NCI-H2227 (cell line): ENCODE results near the gene PPP1R12A.
"Not testable (repeated sequence)": the region's sequence is repeated elsewhere in the genome, so short reads cannot be mapped to it uniquely, and the experiment has no call there.

Experiments used
- DNase-seq: peaks from one replicate; lab custom pipeline; 2025; ENCODE audit not compliant: unreplicated experiment; lab: John Stamatoyannopoulos, UW

Gene PPP1R12A

GRCh38 chr12:79935021-79935623 lies at the start of gene PPP1R12A:
Gene PPP1R12A (minus strand): TSS chr12:79935097. CDS start chr12:79934931, 166 bp downstream.
- DNase-seq = peak; percentile 99

DNA sequence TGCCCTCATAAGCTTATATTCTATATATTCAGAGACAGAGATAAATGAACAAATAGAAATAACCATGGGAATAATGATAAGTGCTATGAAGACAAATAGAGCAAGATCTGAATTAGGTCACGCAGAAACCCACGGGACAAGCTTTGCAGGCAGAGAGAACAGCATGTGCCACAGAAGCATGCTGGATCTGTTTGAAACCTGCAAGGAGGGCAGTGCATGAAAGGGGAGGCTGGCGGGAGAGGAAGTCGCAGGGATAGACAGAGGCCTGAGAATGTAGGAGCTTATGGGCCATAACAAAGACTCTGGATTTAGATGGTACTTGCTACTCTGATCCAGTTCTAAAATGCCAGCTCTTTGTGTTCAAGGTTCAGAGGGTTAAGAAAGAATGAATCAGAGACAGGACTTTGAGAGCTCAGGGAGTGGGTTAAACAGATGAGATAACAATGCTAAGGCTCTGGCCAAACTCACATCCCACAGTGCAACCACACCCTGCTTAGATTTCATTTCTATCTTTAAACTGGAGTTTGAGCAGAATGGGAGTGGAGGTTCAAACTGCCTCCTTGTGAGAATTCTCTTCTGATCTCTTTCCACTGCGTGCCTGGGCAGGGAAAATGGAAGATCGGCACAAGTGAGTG lies 49.2 kb upstream of the PPP1R12A start:
- no peak for DNase-seq

DNA sequence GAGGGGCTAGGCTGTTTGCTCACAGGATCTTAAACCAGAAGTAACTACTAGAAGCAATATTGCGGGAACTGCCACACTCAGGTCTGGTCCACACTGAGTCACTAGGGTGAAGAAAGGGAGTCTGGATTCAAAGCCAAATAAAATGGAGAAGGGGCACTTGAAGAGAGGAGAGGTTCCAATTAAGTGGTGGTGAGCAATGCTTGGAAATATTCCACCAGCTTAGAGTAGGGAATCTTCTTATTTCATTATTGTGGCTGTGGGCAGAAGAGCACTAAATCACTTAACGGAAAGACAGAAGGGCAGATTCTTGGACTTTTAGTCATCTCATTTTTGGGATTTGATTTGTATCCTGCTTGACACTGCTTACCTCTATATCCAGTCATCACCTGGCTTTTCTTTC lies 48.6 kb upstream of the PPP1R12A start:
- DNase-seq = no peak

DNA sequence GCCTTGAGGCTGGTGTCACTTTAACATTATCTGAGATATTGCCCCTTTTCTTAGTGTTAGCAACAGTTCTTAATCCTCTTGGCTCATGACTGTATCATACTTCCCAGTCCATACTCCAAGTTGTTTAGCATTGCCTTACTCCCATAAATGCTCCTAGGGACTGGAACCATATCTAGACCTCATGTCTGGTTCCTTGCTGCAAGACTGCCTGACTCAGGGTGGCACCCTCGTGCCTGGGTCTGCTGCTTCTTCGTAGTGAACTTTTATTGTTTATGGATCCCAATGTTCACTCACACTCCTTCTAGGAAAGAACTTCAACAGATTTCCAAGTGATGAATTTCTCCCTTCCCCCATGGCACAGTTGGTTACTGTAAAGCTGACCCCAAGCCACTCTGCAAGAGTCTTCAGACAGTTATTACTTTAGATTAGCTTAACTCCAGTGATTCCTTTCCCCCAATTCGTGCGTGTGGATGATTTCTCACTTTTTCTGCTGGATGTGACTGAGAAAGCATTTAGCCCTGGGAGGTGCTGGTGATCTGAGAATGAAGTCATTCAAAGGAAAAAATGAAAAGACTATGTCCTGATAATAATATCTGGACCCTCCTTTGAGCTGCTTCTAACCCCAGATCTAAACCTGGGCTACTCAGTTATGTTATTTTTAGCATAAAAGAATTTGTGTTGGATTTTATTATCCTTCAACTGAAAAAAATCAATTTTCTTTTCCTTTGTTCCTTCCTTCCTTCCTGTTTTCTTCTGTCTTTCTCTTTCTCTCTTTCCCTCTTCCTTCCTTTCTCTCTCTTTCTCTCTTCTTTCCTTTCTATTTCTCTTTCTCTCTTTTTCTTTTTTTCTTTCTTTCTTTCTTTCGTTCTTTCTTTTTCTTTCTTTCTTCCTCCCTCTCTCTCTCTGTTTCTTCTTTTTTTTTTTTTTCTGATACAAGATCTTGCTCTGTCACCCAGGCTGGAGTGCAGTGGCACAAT lies 47.5 kb upstream of the PPP1R12A start:
- DNase-seq = no peak

DNA sequence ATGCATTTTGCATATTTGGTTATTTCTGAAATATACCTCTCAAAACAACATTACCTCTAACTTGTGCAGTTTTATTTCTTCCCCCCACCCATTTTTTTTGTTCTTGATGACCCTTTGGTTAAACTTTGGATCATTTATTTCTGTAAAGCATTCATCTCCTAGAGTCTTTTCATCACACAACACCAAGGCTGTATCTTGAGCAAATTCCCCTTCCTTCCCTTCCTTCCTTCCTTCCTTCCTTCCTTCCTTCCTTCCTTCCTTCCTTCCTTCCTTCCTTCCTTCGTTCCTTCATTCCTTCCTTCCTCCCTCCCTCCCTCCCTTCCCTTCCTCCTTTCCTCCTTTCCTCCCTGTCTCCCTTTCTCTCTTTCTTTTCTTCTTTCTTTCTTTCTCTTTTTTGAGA lies 43.8 kb upstream of the PPP1R12A start:
- no peak for DNase-seq

- not testable (repeated sequence) for DNase-seq
These were observed 43.1 kb upstream of the PPP1R12A start for GRCh38 chr12:79977856-79978460.

DNA sequence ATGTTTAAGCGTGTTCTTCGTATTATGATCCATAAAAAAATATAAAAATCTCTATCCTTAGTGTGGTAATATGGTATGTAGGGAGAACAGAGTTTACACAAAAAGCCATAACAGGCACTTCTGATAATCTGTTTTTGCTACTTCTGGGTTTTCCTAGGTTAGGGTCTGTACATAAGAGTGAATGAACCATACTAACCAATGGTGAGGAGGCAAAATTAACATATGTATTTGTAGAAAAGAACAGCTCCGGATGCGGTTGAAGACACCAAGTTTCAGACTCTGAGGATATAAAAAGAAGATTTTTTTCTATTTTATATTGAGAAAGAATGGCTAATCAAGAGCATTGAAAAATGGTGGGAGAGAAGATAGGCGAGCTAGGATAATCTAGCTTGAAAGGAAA lies 40.2 kb upstream of the PPP1R12A start:
- no peak for DNase-seq

DNA sequence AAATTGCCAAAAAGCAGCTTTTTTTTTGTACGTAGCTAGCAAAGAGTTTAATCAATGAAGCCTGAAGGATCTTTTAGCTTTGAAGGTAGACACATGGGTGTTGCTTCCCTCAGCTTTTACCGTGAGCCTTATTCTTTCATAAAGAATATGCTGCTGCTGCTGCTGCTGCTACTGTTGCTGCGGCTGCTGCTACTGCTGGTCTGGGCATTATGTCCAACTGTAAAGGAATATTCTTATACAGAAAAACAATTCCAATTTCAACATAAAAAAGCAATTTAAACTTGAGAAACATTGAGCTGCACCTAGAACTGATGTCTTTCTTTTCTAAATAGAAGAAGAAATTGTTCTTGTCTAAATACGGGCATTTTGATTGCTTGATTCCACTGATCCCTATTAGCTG lies 38.9 kb upstream of the PPP1R12A start:
- DNase-seq = peak; percentile 32

DNA sequence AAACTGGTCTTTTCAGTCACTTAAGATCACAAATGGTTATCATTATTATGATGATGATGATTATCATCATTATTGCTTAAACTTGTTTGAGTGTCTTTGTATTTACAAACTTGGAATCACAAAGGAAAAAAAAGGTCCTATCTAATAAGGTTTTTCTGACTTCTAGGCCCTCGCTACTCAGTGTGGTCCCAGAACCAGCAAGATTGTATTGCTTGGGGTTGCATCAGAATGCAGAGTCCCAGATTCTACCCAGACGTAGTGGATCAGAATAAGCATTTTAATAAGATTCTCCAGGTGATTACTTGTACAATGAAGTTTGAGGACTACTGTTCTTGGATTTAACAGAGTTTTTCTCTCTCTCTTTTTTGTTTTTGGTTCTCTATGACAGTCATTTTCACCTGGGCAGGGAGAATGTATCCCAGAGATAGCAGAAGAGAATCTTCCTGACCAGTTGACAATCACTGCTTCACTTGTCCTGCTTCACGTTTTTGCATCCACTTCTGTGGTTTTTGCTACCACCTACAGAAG lies 29.3 kb upstream of the PPP1R12A start:
- DNase-seq = no peak

GRCh38 chr12:79961411-79961810 lies 26.5 kb upstream of the PPP1R12A start:
- no peak for DNase-seq

GRCh38 chr12:79959484-79959883 lies 24.6 kb upstream of the PPP1R12A start:
- no peak for DNase-seq

DNA sequence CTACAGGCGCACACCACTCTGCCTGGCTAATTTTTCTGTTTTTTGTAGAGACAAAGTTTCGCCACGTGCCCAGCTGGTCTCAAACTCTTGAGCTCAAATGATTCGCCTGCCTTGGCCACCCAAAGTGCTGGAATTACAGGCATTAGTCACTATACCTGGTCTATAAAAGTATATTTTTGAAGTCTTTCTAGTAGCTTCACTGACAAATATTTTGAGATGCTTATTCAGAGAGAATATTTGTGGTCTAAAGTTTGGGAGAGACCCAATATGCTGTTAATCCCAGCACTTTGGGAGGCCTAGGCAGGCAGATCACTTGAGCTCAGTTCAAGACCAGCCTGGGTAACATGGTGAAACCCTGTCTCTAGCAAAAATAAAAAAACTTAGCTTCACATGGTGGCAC lies 22.0 kb upstream of the PPP1R12A start:
- DNase-seq = no peak

DNA sequence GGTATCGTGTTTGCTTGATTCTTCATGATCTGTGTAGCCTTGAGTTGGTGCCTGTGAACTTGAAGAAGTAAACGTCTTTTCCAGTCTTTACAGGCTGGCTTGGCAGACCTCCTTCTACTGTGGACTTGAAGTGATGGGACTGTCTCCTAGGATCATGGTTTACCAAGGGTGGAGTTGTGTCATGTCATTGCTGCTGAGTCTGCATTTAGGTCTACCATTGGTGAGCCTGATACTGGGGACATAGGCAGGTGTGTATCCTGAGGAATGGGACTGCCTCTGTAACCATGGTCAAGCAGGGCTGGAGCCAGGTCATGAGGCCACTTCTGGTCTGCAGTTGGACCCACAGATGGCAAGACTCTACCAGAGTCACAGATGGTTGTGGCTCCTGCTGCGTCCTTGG lies 20.7 kb upstream of the PPP1R12A start:
- DNase-seq = no peak

GRCh38 chr12:79954037-79954610 lies 19.2 kb upstream of the PPP1R12A start:
- DNase-seq = no peak

GRCh38 chr12:79949098-79949497 lies 14.2 kb upstream of the PPP1R12A start:
- no peak for DNase-seq

GRCh38 chr12:79945433-79945832 lies 10.5 kb upstream of the PPP1R12A start:
- DNase-seq = no peak

- no peak for DNase-seq
These were observed 9.7 kb upstream of the PPP1R12A start for GRCh38 chr12:79944565-79944964.

DNA sequence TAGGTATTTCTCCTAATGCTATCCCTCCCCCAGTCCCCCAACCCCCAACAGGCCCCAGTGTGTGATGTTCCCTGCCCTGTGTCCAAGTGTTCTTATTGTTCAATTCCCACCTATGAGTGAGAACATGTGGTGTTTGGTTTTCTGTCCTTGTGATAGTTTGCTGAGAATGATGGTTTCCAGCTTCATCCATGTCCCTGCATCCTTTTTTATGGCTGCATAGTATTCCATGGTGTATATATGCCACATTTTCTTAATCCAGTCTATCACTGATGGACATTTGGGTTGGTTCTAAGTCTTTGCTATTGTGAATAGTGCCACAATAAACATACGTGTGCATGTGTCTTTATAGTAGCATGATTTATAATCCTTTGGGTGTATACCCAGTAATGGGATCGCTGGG lies 7.9 kb upstream of the PPP1R12A start:
- not testable (repeated sequence) for DNase-seq

GRCh38 chr12:79939728-79940310 lies 4.9 kb upstream of the PPP1R12A start:
- DNase-seq = no peak

- DNase-seq = no peak
These were observed 3.9 kb upstream of the PPP1R12A start for GRCh38 chr12:79938843-79939242.
